Measurements from ENCODE around the gene CFAP77. TPM values are rescaled to one million over a fixed set of nuclear protein-coding genes. Genes with fewer than 3 reads are reported as not detected.

Gene CFAP77
- polyA plus RNA-seq, 1 of the 3 experiments (the other 2 are of a cell fraction): 1.1 TPM

DNA sequence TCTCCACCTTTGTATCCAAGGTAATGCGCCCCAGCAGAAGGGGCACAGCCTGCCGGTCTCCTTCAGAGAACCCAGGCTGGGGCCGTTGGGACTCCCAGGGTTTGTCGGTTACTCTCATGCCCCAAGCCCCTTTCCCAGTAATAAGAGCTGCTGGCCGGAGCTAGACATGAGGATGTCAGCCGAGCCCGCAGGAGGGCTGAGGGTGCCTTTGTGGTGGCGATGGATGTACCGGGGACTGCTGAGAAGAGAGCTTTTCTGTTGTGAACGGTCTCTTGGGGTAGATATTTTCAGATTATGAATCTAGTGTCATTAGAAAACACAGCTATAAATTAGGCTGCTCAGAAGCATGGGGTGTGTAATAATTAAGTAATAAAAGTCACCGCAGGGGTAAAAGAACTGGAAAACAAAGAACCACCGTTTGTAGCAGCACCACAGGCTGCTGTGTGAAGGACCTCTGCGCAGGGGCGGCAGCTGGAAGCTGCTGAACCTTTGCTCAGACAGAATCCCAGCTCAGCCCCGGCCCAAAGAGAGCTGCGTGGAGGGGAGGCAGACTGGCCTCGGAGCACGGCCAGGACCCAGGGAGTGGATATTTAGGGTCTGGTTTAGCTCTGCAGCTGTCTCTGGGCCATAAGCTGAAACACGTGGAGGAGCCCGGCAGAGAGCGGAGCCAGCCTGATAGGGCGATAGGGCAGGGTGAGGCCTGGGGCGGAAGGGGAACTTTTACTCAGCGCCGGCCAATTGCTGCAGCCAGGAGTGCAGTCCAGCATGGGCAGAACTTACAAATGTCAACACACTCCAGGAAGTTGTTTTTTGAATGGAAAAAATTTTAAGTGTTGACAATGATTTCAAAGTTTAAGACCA is 121.9 kb downstream of the CFAP77 start:
- H3K9me2 ChIP-seq: no peaks in the 10 kb centered on the region
- H3K4me1 ChIP-seq (ENCODE audit: control insufficient read depth in 1 of 2, insufficient read depth in 2 of 2, low read depth in 1 of 2, low read length in 1 of 2): no peaks in the 10 kb centered on the region; a peak in 1 of 4 replicates
- no peak overlapping the region for H3K9ac ChIP-seq
- ChIA-PET CTCF (interaction anchor here (0.8 to 2.3 kb wide), 5 partner anchors 14 to 120 kb away, joined by 3 to 7 read pairs (median 3); no protein-coding TSS in a partner anchor), POLR2A (no interaction called here)
- no peaks in the 10 kb centered on the region for H3K79me2 ChIP-seq (ENCODE audit: insufficient read depth)
- WGBS (ENCODE audit: low lambda C conversion rate): 73% methylated on average over 21 of the region's 25 CpGs
- H3K4me3 ChIP-seq (ENCODE audit: low read depth in 2 of 2, low read length in 1 of 2): no peak overlapping the region
- H3K4me2 ChIP-seq: no peak overlapping the region
- H3F3A ChIP-seq (replicated peaks; ENCODE audit: insufficient read depth): no peaks in the 10 kb centered on the region
- no peaks in the 10 kb centered on the region for H3K9me3 ChIP-seq
- no peak for TF ChIP-seq NFIC (IDR thresholded peaks at IDR 0.05; ENCODE audit: borderline replicate concordance)
- no peak for TF ChIP-seq CHD2 (IDR thresholded peaks at IDR 0.05; ENCODE audit: low read length, partially characterized antibody)
- TF ChIP-seq SMC3 (IDR thresholded peaks at IDR 0.05; ENCODE audit: low read depth, low read length): no peak
- TF ChIP-seq EP300 (IDR thresholded peaks at IDR 0.05; ENCODE audit: borderline replicate concordance in 1 of 2, low read depth in 1 of 2, low read length in 1 of 2): no peak
- no peak for TF ChIP-seq JUND (IDR thresholded peaks at IDR 0.05)
- TF ChIP-seq, protein P1, sequence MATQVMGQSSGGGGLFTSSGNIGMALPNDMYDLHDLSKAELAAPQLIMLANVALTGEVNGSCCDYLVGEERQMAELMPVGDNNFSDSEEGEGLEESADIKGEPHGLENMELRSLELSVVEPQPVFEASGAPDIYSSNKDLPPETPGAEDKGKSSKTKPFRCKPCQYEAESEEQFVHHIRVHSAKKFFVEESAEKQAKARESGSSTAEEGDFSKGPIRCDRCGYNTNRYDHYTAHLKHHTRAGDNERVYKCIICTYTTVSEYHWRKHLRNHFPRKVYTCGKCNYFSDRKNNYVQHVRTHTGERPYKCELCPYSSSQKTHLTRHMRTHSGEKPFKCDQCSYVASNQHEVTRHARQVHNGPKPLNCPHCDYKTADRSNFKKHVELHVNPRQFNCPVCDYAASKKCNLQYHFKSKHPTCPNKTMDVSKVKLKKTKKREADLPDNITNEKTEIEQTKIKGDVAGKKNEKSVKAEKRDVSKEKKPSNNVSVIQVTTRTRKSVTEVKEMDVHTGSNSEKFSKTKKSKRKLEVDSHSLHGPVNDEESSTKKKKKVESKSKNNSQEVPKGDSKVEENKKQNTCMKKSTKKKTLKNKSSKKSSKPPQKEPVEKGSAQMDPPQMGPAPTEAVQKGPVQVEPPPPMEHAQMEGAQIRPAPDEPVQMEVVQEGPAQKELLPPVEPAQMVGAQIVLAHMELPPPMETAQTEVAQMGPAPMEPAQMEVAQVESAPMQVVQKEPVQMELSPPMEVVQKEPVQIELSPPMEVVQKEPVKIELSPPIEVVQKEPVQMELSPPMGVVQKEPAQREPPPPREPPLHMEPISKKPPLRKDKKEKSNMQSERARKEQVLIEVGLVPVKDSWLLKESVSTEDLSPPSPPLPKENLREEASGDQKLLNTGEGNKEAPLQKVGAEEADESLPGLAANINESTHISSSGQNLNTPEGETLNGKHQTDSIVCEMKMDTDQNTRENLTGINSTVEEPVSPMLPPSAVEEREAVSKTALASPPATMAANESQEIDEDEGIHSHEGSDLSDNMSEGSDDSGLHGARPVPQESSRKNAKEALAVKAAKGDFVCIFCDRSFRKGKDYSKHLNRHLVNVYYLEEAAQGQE (IDR thresholded peaks at IDR 0.05; ENCODE audit: low read depth, low read length): no peak
- TF ChIP-seq ELF1 (IDR thresholded peaks at IDR 0.05): no peak
- no peak for TF ChIP-seq TAF1 (IDR thresholded peaks at IDR 0.05; ENCODE audit: borderline replicate concordance, low read depth, low read length)
- TF ChIP-seq TCF12 (IDR thresholded peaks at IDR 0.05): no peak
- no peak for TF ChIP-seq RFX5 (IDR thresholded peaks at IDR 0.05; ENCODE audit: low read length)
- H3K27ac ChIP-seq (ENCODE audit: low read depth in 2 of 2, low read length in 1 of 2): no peak overlapping the region
- no peaks in the 10 kb centered on the region for H3K36me3 ChIP-seq (replicated peaks in 1 of 2; ENCODE audit: control insufficient read depth in 1 of 2, insufficient read depth in 2 of 2, low read length in 1 of 2)
- no peaks in the 10 kb centered on the region; the same call in 1 of the 2 replicates for H3K27me3 ChIP-seq (ENCODE audit: insufficient read depth)
- DNase-seq: no peak
- no peaks in the 10 kb centered on the region for H4K20me1 ChIP-seq (ENCODE audit: insufficient read depth)
- H2AFZ ChIP-seq (ENCODE audit: low read depth): no peak overlapping the region

DNA sequence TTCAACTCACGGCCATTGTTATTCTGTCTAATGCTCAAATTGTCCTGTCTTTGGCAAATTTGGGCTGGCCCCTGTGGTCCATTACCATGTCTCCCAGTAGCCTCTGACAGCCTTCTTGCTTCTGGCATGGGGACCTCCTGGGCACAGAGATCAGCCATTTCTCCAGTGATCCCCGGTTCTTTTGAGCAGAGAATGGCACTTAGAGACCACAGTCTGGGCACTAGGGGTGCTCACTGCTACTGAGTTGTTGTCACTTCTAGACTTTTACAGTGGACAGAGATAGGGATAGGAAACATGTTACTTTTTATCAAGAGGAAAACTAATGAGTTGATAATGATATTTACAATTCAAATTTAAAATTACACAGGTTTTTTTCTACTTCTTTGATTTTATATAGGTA is 124.8 kb downstream of the CFAP77 start:
- WGBS (ENCODE audit: low lambda C conversion rate): 60% methylated on average over 2 of the region's 2 CpGs
- no peaks in the 10 kb centered on the region; the same call in 1 of the 2 replicates for H3K27me3 ChIP-seq (ENCODE audit: insufficient read depth)
- no peak overlapping the region for H3K27ac ChIP-seq (ENCODE audit: low read depth in 2 of 2, low read length in 1 of 2)
- no peaks in the 10 kb centered on the region for H3F3A ChIP-seq (replicated peaks; ENCODE audit: insufficient read depth)
- no peaks in the 10 kb centered on the region for H4K20me1 ChIP-seq (ENCODE audit: insufficient read depth)
- CTCF ChIA-PET: interaction anchor here (0.8 to 1.1 kb wide), 2 partner anchors 12 to 123 kb away, joined by 3 read pairs; no protein-coding TSS in a partner anchor
- no peak overlapping the region for H3K9ac ChIP-seq
- H3K4me2 ChIP-seq: no peak overlapping the region
- DNase-seq: no peak
- no peaks in the 10 kb centered on the region; a peak in 1 of 4 replicates for H3K4me1 ChIP-seq (ENCODE audit: control insufficient read depth in 1 of 2, insufficient read depth in 2 of 2, low read depth in 1 of 2, low read length in 1 of 2)
- no peaks in the 10 kb centered on the region for H3K36me3 ChIP-seq (replicated peaks in 1 of 2; ENCODE audit: control insufficient read depth in 1 of 2, insufficient read depth in 2 of 2, low read length in 1 of 2)
- H3K79me2 ChIP-seq (ENCODE audit: insufficient read depth): no peaks in the 10 kb centered on the region
- POLR2A ChIA-PET: no interaction called here
- no peak overlapping the region for H3K4me3 ChIP-seq (ENCODE audit: low read depth in 2 of 2, low read length in 1 of 2)
- H2AFZ ChIP-seq (ENCODE audit: low read depth): no peak overlapping the region
- no peaks in the 10 kb centered on the region for H3K9me3 ChIP-seq
- H3K9me2 ChIP-seq: no peaks in the 10 kb centered on the region
- TF ChIP-seq, protein P2, sequence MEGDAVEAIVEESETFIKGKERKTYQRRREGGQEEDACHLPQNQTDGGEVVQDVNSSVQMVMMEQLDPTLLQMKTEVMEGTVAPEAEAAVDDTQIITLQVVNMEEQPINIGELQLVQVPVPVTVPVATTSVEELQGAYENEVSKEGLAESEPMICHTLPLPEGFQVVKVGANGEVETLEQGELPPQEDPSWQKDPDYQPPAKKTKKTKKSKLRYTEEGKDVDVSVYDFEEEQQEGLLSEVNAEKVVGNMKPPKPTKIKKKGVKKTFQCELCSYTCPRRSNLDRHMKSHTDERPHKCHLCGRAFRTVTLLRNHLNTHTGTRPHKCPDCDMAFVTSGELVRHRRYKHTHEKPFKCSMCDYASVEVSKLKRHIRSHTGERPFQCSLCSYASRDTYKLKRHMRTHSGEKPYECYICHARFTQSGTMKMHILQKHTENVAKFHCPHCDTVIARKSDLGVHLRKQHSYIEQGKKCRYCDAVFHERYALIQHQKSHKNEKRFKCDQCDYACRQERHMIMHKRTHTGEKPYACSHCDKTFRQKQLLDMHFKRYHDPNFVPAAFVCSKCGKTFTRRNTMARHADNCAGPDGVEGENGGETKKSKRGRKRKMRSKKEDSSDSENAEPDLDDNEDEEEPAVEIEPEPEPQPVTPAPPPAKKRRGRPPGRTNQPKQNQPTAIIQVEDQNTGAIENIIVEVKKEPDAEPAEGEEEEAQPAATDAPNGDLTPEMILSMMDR (IDR thresholded peaks at IDR 0.05): no peak
- TF ChIP-seq, protein P1 (IDR thresholded peaks at IDR 0.05; ENCODE audit: low read depth, low read length): no peak
- TF ChIP-seq SIN3A (IDR thresholded peaks at IDR 0.05; ENCODE audit: borderline replicate concordance, low read depth, low read length) (no peak), GABPA (IDR thresholded peaks at IDR 0.05; ENCODE audit: low read depth) (no peak), RAD21 (IDR thresholded peaks at IDR 0.05; ENCODE audit: low read length) (no peak), JUND (IDR thresholded peaks at IDR 0.05) (no peak), TCF12 (IDR thresholded peaks at IDR 0.05) (no peak), MEF2A (IDR thresholded peaks at IDR 0.05; ENCODE audit: borderline replicate concordance, low read depth) (no peak), MXI1 (IDR thresholded peaks at IDR 0.05; ENCODE audit: low read depth, low read length) (no peak), ELF1 (IDR thresholded peaks at IDR 0.05) (no peak)
- TF ChIP-seq, protein P3, sequence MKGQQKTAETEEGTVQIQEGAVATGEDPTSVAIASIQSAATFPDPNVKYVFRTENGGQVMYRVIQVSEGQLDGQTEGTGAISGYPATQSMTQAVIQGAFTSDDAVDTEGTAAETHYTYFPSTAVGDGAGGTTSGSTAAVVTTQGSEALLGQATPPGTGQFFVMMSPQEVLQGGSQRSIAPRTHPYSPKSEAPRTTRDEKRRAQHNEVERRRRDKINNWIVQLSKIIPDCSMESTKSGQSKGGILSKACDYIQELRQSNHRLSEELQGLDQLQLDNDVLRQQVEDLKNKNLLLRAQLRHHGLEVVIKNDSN (IDR thresholded peaks at IDR 0.05; ENCODE audit: borderline replicate concordance, low read depth): no peak
